GM23338 (cell line): ENCODE measurements around the gene LRRC2. TPM values are rescaled to one million over a fixed set of nuclear protein-coding genes. Genes with fewer than 3 reads are reported as not detected.

ENCODE experiments used
- ATAC-seq: fragments of 200-7000 bp; cut with Tn5 transposase; 3 replicates; pipeline ENCODE4 v1.9.1; 2020
- DNase-seq: peaks from one replicate; pipeline ENCODE4 v3.0.0-alpha.2; 2015; ENCODE audit warnings: low spot score
- H2AFZ ChIP-seq: fragments of 200-600 bp; sonication (generic); 2 replicates; pipeline ENCODE4 v1.8.0; 2016; ENCODE audit warnings: antibody characterized with exemption, mild to moderate bottlenecking, moderate library complexity
- H3F3A ChIP-seq: fragments of 200-600 bp; sonication (generic); replicated peaks from 2 replicates; pipeline ENCODE4 v1.8.0; 2017; ENCODE audit warnings: antibody characterized with exemption, mixed run types, low read depth
- H3K27ac ChIP-seq: fragments of 200-600 bp; sonication (generic); 2 replicates; pipeline ENCODE4 v1.6.1; 2016; ENCODE audit warnings: low read depth
- H3K27me3 ChIP-seq: fragments of 200-600 bp; sonication (generic); 2 replicates; pipeline ENCODE4 v1.8.0; 2016; ENCODE audit warnings: mild to moderate bottlenecking, mixed run types, moderate library complexity; ENCODE audit not compliant: insufficient read depth
- H3K36me3 ChIP-seq: fragments of 200-600 bp; sonication (generic); 2 replicates; pipeline ENCODE4 v1.8.0; 2016; ENCODE audit warnings: mild to moderate bottlenecking; ENCODE audit not compliant: insufficient read depth
- H3K4me1 ChIP-seq: fragments of 200-600 bp; sonication (generic); 2 replicates; pipeline ENCODE4 v1.8.0; 2016; ENCODE audit warnings: mild to moderate bottlenecking, moderate library complexity; ENCODE audit not compliant: insufficient read depth
- H3K4me2 ChIP-seq: fragments of 200-600 bp; sonication (generic); 2 replicates; pipeline ENCODE4 v1.7.1; 2017; ENCODE audit warnings: mixed run types
- H3K4me3 ChIP-seq: fragments of 200-600 bp; sonication (generic); 2 replicates; pipeline ENCODE4 v1.6.1; 2016; ENCODE audit warnings: mixed run types
- H3K79me2 ChIP-seq: fragments of 200-600 bp; sonication (generic); replicated peaks from 2 replicates; pipeline ENCODE4 v1.8.0; 2017; ENCODE audit warnings: mild to moderate bottlenecking; ENCODE audit not compliant: insufficient read depth
- H3K9me2 ChIP-seq: fragments of 200-600 bp; sonication (generic); 2 replicates; pipeline ENCODE4 v1.8.0; 2017; ENCODE audit not compliant: insufficient read depth
- H4K20me1 ChIP-seq: fragments of 200-600 bp; sonication (generic); replicated peaks from 2 replicates; pipeline ENCODE4 v1.8.0; 2017; ENCODE audit warnings: mild to moderate bottlenecking; ENCODE audit not compliant: insufficient read depth
- H3K27ac Mint-ChIP-seq: 2 replicates; pipeline ENCODE4 v1.8.0; 2020; ENCODE audit warnings: inconsistent platforms, mild to moderate bottlenecking, moderate library complexity, mixed read lengths
- H3K27me3 Mint-ChIP-seq: 3 replicates; pipeline ENCODE4 v1.8.0; 2022; ENCODE audit warnings: low read depth, mild to moderate bottlenecking, moderate library complexity, mixed read lengths, inconsistent platforms; ENCODE audit not compliant: insufficient read depth, poor library complexity
- H3K36me3 Mint-ChIP-seq: 3 replicates; pipeline ENCODE4 v1.8.0; 2021; ENCODE audit warnings: low read depth, mild to moderate bottlenecking, inconsistent platforms, moderate library complexity, mixed read lengths
- H3K4me1 Mint-ChIP-seq: 3 replicates; pipeline ENCODE4 v1.8.0; 2020; ENCODE audit warnings: mild to moderate bottlenecking, inconsistent platforms, mixed read lengths
- H3K4me3 Mint-ChIP-seq: 3 replicates; pipeline ENCODE4 v1.8.0; 2021; ENCODE audit warnings: moderate library complexity, mild to moderate bottlenecking, inconsistent platforms, mixed read lengths
- H3K9me3 Mint-ChIP-seq: 3 replicates; pipeline ENCODE4 v1.8.0; 2020; ENCODE audit warnings: moderate library complexity, mild to moderate bottlenecking, inconsistent platforms, mixed read lengths
- CREB1 ChIP-seq: fragments of 250-450 bp; sonication (Bioruptor Pico); IDR thresholded peaks from 2 replicates; pipeline ENCODE4 v1.5.0; 2020; ENCODE audit warnings: low read depth, mild to moderate bottlenecking, moderate library complexity
- EZH2 ChIP-seq: fragments of 200-600 bp; sonication (generic); IDR thresholded peaks from one replicate; pipeline ENCODE4 v1.8.0; 2017; ENCODE audit warnings: antibody characterized with exemption, mild to moderate bottlenecking, low read depth; ENCODE audit not compliant: unreplicated experiment
- EZH2phosphoT487 ChIP-seq: fragments of 200-600 bp; sonication (generic); IDR thresholded peaks from one replicate; pipeline ENCODE4 v1.8.1; 2018; ENCODE audit warnings: antibody characterized with exemption; ENCODE audit not compliant: unreplicated experiment
- JUNB ChIP-seq: IDR thresholded peaks from one replicate; pipeline ENCODE4 v1.6.1; 2016; ENCODE audit warnings: antibody characterized with exemption; ENCODE audit not compliant: unreplicated experiment
- NANOG ChIP-seq: IDR thresholded peaks from 2 replicates; pipeline ENCODE4 v1.6.1; 2016; ENCODE audit warnings: antibody characterized with exemption, borderline replicate concordance
- POLR2AphosphoS5 ChIP-seq: IDR thresholded peaks from 2 replicates; pipeline ENCODE4 v1.6.1; 2016; ENCODE audit warnings: antibody characterized with exemption, low read depth
- STAT1 ChIP-seq: IDR thresholded peaks from one replicate; pipeline ENCODE4 v1.6.1; 2016; ENCODE audit warnings: antibody characterized with exemption; ENCODE audit not compliant: unreplicated experiment
- ZNF114 ChIP-seq: fragments of 250-450 bp; sonication (Bioruptor Pico); IDR thresholded peaks from 2 replicates; pipeline ENCODE4 v1.5.0; 2020; ENCODE audit warnings: mild to moderate bottlenecking, moderate library complexity
- ZNF331 ChIP-seq: fragments of 250-450 bp; sonication (Bioruptor Pico); IDR thresholded peaks from 2 replicates; pipeline ENCODE4 v1.5.0; 2020; ENCODE audit warnings: low read depth, mild to moderate bottlenecking, moderate library complexity
- polyA plus RNA-seq: library from polyadenylated mRNA; unstranded; fragments of >200 nt; fragmentation: Nextera tagmentation; extraction: Ambion mirVana; gene quantifications from 2 replicates; pipeline ENCODE4 v1.2.1, GENCODE V29; 2016
- total RNA-seq: library from RNA; depleted of rRNA; stranded (reverse); fragments of >200 nt; shearing (Covaris generic); gene quantifications from 2 replicates; pipeline ENCODE4 v1.2.3, GENCODE V29; 2014
- TF ChIP-seq, protein P1 (sequence below), 2 experiments: fragments of 200-600 bp in 1 of 2; sonication (generic) in 1 of 2; conservative IDR thresholded peaks; 2 replicates each; pipeline versions ENCODE4 v1.5.1 to v1.6.1; 2016 to 2017; ENCODE audit warnings: antibody characterized with exemption in 2 of 2, low read depth in 2 of 2, mild to moderate bottlenecking in 2 of 2, moderate library complexity in 1 of 2
- TF ChIP-seq, protein P2 (sequence below): fragments of 250-450 bp; sonication (Bioruptor Pico); IDR thresholded peaks from 2 replicates; pipeline ENCODE4 v1.5.0; 2020; ENCODE audit warnings: mild to moderate bottlenecking, moderate library complexity
- TF ChIP-seq, protein P3 (sequence below): IDR thresholded peaks from one replicate; pipeline ENCODE4 v1.6.1; 2018; ENCODE audit warnings: antibody characterized with exemption; ENCODE audit not compliant: unreplicated experiment
- TF ChIP-seq, protein P4 (sequence below): IDR thresholded peaks from 2 replicates; pipeline ENCODE4 v1.6.1; 2016; ENCODE audit warnings: antibody characterized with exemption

LRRC2 gene
- total and polyA plus RNA-seq, 2 experiments from 2014 or later = 6.5 to 7.1 TPM

DNA sequence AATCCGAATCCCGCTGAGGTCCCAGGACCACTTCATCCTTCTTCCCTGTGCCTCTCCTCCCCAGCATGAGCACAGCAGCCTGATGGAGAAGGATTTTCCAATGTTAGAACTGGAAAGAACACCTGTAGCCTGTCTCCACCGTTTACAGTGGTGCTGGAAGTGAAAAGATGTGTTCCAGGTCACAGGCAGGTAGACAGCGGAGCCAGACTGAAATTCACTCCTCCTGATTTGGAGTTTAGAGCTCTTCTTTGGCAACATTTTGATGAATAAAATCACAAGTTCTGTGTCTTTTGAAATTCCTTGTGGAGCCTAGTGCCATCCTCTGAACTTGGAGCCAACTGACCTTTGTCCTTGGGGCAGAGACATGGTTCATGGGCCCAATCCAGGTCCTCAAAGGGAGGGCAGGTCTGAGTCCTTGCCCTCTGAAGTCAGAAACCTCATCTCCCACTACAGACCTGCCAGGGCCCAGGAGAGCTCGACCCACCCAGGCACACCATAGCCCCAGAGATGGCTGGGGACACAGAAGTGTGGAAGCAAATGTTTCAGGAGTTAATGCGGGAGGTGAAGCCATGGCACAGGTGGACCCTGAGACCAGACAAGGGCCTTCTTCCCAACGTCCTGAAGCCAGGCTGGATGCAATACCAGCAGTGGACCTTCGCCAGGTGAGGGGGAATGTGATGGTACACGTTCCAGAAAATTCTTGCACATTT is 68.4 kb downstream of the LRRC2 start, which contains the start of gene RTP3:
TSS of gene RTP3 (plus strand) at position 421 of the 710 bp plus-strand sequence. CDS start at position 508, 87 bp downstream.
- H3K36me3 Mint-ChIP-seq = peaks cover 18% of the 10 kb centered on the region; the same call in 2 of the 3 replicates
- no peak within 1 kb of the TSS for H3K27ac ChIP-seq
- no peak within 1 kb of the TSS for H3K4me3 Mint-ChIP-seq
- H3K9me2 ChIP-seq = 0 out of 2 replicates have a peak, but pooled peaks cover 6% of the 10 kb centered on the region
- no peaks in the 10 kb centered on the region for H3K79me2 ChIP-seq
- no peaks in the 10 kb centered on the region for H3F3A ChIP-seq
- no peak within 1 kb of the TSS for H3K4me2 ChIP-seq
- peak within 1 kb of the TSS; percentile 78; the same call in 1 of the 2 replicates for H2AFZ ChIP-seq
- H3K27me3 Mint-ChIP-seq = peaks cover 7% of the 10 kb centered on the region
- no peaks in the 10 kb centered on the region for H4K20me1 ChIP-seq
- DNase-seq (no peak), ATAC-seq (no peak)
- no peaks in the 10 kb centered on the region; the same call in 1 of the 2 replicates for H3K36me3 ChIP-seq
- TF ChIP-seq EZH2 = no peak
- TF ChIP-seq, protein P1, sequence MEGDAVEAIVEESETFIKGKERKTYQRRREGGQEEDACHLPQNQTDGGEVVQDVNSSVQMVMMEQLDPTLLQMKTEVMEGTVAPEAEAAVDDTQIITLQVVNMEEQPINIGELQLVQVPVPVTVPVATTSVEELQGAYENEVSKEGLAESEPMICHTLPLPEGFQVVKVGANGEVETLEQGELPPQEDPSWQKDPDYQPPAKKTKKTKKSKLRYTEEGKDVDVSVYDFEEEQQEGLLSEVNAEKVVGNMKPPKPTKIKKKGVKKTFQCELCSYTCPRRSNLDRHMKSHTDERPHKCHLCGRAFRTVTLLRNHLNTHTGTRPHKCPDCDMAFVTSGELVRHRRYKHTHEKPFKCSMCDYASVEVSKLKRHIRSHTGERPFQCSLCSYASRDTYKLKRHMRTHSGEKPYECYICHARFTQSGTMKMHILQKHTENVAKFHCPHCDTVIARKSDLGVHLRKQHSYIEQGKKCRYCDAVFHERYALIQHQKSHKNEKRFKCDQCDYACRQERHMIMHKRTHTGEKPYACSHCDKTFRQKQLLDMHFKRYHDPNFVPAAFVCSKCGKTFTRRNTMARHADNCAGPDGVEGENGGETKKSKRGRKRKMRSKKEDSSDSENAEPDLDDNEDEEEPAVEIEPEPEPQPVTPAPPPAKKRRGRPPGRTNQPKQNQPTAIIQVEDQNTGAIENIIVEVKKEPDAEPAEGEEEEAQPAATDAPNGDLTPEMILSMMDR (conservative IDR thresholded peaks at IDR 0.05; ENCODE audit: low read depth in 2 of 2) = no peak
- no peak for TF ChIP-seq STAT1
- TF ChIP-seq EZH2phosphoT487 = no peak
- no peak for TF ChIP-seq POLR2AphosphoS5
- TF ChIP-seq, protein P2, sequence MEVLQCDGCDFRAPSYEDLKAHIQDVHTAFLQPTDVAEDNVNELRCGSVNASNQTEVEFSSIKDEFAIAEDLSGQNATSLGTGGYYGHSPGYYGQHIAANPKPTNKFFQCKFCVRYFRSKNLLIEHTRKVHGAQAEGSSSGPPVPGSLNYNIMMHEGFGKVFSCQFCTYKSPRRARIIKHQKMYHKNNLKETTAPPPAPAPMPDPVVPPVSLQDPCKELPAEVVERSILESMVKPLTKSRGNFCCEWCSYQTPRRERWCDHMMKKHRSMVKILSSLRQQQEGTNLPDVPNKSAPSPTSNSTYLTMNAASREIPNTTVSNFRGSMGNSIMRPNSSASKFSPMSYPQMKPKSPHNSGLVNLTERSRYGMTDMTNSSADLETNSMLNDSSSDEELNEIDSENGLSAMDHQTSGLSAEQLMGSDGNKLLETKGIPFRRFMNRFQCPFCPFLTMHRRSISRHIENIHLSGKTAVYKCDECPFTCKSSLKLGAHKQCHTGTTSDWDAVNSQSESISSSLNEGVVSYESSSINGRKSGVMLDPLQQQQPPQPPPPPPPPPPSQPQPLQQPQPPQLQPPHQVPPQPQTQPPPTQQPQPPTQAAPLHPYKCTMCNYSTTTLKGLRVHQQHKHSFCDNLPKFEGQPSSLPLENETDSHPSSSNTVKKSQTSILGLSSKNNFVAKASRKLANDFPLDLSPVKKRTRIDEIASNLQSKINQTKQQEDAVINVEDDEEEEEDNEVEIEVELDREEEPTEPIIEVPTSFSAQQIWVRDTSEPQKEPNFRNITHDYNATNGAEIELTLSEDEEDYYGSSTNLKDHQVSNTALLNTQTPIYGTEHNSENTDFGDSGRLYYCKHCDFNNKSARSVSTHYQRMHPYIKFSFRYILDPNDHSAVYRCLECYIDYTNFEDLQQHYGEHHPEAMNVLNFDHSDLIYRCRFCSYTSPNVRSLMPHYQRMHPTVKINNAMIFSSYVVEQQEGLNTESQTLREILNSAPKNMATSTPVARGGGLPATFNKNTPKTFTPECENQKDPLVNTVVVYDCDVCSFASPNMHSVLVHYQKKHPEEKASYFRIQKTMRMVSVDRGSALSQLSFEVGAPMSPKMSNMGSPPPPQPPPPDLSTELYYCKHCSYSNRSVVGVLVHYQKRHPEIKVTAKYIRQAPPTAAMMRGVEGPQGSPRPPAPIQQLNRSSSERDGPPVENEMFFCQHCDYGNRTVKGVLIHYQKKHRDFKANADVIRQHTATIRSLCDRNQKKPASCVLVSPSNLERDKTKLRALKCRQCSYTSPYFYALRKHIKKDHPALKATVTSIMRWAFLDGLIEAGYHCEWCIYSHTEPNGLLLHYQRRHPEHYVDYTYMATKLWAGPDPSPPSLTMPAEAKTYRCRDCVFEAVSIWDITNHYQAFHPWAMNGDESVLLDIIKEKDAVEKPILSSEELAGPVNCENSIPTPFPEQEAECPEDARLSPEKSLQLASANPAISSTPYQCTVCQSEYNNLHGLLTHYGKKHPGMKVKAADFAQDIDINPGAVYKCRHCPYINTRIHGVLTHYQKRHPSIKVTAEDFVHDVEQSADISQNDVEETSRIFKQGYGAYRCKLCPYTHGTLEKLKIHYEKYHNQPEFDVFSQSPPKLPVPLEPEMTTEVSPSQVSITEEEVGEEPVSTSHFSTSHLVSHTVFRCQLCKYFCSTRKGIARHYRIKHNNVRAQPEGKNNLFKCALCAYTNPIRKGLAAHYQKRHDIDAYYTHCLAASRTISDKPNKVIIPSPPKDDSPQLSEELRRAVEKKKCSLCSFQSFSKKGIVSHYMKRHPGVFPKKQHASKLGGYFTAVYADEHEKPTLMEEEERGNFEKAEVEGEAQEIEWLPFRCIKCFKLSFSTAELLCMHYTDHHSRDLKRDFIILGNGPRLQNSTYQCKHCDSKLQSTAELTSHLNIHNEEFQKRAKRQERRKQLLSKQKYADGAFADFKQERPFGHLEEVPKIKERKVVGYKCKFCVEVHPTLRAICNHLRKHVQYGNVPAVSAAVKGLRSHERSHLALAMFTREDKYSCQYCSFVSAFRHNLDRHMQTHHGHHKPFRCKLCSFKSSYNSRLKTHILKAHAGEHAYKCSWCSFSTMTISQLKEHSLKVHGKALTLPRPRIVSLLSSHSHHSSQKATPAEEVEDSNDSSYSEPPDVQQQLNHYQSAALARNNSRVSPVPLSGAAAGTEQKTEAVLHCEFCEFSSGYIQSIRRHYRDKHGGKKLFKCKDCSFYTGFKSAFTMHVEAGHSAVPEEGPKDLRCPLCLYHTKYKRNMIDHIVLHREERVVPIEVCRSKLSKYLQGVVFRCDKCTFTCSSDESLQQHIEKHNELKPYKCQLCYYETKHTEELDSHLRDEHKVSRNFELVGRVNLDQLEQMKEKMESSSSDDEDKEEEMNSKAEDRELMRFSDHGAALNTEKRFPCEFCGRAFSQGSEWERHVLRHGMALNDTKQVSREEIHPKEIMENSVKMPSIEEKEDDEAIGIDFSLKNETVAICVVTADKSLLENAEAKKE (CRISPR knock-in tag) = no peak
- TF ChIP-seq, protein P3, sequence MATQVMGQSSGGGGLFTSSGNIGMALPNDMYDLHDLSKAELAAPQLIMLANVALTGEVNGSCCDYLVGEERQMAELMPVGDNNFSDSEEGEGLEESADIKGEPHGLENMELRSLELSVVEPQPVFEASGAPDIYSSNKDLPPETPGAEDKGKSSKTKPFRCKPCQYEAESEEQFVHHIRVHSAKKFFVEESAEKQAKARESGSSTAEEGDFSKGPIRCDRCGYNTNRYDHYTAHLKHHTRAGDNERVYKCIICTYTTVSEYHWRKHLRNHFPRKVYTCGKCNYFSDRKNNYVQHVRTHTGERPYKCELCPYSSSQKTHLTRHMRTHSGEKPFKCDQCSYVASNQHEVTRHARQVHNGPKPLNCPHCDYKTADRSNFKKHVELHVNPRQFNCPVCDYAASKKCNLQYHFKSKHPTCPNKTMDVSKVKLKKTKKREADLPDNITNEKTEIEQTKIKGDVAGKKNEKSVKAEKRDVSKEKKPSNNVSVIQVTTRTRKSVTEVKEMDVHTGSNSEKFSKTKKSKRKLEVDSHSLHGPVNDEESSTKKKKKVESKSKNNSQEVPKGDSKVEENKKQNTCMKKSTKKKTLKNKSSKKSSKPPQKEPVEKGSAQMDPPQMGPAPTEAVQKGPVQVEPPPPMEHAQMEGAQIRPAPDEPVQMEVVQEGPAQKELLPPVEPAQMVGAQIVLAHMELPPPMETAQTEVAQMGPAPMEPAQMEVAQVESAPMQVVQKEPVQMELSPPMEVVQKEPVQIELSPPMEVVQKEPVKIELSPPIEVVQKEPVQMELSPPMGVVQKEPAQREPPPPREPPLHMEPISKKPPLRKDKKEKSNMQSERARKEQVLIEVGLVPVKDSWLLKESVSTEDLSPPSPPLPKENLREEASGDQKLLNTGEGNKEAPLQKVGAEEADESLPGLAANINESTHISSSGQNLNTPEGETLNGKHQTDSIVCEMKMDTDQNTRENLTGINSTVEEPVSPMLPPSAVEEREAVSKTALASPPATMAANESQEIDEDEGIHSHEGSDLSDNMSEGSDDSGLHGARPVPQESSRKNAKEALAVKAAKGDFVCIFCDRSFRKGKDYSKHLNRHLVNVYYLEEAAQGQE = no peak
- no peak for TF ChIP-seq NANOG
- no peak for TF ChIP-seq CREB1 (CRISPR knock-in tag)
- TF ChIP-seq, protein P4, sequence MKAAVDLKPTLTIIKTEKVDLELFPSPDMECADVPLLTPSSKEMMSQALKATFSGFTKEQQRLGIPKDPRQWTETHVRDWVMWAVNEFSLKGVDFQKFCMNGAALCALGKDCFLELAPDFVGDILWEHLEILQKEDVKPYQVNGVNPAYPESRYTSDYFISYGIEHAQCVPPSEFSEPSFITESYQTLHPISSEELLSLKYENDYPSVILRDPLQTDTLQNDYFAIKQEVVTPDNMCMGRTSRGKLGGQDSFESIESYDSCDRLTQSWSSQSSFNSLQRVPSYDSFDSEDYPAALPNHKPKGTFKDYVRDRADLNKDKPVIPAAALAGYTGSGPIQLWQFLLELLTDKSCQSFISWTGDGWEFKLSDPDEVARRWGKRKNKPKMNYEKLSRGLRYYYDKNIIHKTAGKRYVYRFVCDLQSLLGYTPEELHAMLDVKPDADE = no peak
- no peak for TF ChIP-seq JUNB
- no peak for TF ChIP-seq ZNF331 (CRISPR knock-in tag)
- no peak for TF ChIP-seq ZNF114 (CRISPR knock-in tag)
- 0 out of 2 replicates have a peak, but pooled peaks cover 6% of the 10 kb centered on the region for H3K4me1 ChIP-seq
- H3K9me3 Mint-ChIP-seq = peaks cover 22% of the 10 kb centered on the region
- H3K4me3 ChIP-seq = no peak within 1 kb of the TSS
- peaks cover 11% of the 10 kb centered on the region for H3K4me1 Mint-ChIP-seq
- no peaks in the 10 kb centered on the region for H3K27me3 ChIP-seq
- no peak within 1 kb of the TSS; the same call in 1 of the 2 replicates for H3K27ac Mint-ChIP-seq
